ENCODE results near the gene PSMB5. TPM values are rescaled to one million over a fixed set of nuclear protein-coding genes. Genes with fewer than 3 reads are reported as not detected.

The PSMB5 gene
- total and polyA plus RNA-seq, 9 of the 15 experiments (the other 6 are each of a cell fraction or from before 2014, with no cell fraction given): 198 to 1,870 (median 269) TPM

GRCh38 chr14:23033251-23033727 lies 1.4 kb downstream of the PSMB5 start:
- Histone ChIP-seq H3K27me3 (ENCODE audit: control insufficient read depth in 2 of 2, insufficient read depth in 2 of 2, low read length in 2 of 2) (no peaks in the 10 kb centered on the region), H3K4me2 (ENCODE audit: insufficient read depth, low read length) (peak overlapping the region; percentile 97), H3K36me3 (ENCODE audit: control insufficient read depth, insufficient read depth, low read length) (peaks cover 48% of the 10 kb centered on the region), H3K9me3 (replicated peaks; ENCODE audit: control insufficient read depth, insufficient read depth, low read depth, low read length) (no peaks in the 10 kb centered on the region), H3K9ac (ENCODE audit: insufficient read depth in 1 of 2, low read depth in 2 of 2, low read length in 2 of 2) (peak overlapping the region; percentile 70 to 98), H2AFZ (ENCODE audit: low read depth, low read length) (no peak overlapping the region), H3K79me2 (ENCODE audit: control insufficient read depth, insufficient read depth, low read length) (peaks cover 51% of the 10 kb centered on the region), H3K27ac (ENCODE audit: extremely low read depth, low read depth, low read length) (peak overlapping the region; percentile 94), H3K4me3 (peak overlapping the region; percentile 78), H4K20me1 (replicated peaks; ENCODE audit: control insufficient read depth, insufficient read depth, low read length) (no peaks in the 10 kb centered on the region), H3K4me1 (replicated peaks in 1 of 2; ENCODE audit: control insufficient read depth in 2 of 2, insufficient read depth in 2 of 2, low read length in 2 of 2) (peaks cover 9 to 14% of the 10 kb centered on the region in 2 experiments; a peak in 4 of 5 replicates), H3K9me1 (ENCODE audit: control insufficient read depth, insufficient read depth, low read length) (no peaks in the 10 kb centered on the region)
- TF ChIP-seq ZNF740 (CRISPR knock-in tag; IDR thresholded peaks at IDR 0.05) (no peak), ZNF740 (tag; IDR thresholded peaks at IDR 0.05) (no peak), ZFX (CRISPR knock-in tag; IDR thresholded peaks at IDR 0.05) (no peak), ZBTB11 (CRISPR knock-in tag; IDR thresholded peaks at IDR 0.05) (no peak), ZNF146 (CRISPR knock-in tag; IDR thresholded peaks at IDR 0.05; ENCODE audit: unreplicated experiment) (no peak), GMEB1 (CRISPR knock-in tag; IDR thresholded peaks at IDR 0.05) (no peak), RAD21 (CRISPR knock-in tag; conservative IDR thresholded peaks at IDR 0.05 in 1 of 2, IDR thresholded peaks at IDR 0.05 in 1 of 2) (no peak), CBX2 (IDR thresholded peaks at IDR 0.05; ENCODE audit: insufficient read depth, low read length, poor library complexity, severe bottlenecking) (no peak), TFAM (CRISPR knock-in tag; conservative IDR thresholded peaks at IDR 0.05) (no peak), ZNF174 (CRISPR knock-in tag; IDR thresholded peaks at IDR 0.05) (no peak)
- TF ChIP-seq, protein P1, sequence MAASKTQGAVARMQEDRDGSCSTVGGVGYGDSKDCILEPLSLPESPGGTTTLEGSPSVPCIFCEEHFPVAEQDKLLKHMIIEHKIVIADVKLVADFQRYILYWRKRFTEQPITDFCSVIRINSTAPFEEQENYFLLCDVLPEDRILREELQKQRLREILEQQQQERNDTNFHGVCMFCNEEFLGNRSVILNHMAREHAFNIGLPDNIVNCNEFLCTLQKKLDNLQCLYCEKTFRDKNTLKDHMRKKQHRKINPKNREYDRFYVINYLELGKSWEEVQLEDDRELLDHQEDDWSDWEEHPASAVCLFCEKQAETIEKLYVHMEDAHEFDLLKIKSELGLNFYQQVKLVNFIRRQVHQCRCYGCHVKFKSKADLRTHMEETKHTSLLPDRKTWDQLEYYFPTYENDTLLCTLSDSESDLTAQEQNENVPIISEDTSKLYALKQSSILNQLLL (CRISPR knock-in tag; IDR thresholded peaks at IDR 0.05; ENCODE audit: borderline replicate concordance): no peak
- TF ChIP-seq, protein P2, sequence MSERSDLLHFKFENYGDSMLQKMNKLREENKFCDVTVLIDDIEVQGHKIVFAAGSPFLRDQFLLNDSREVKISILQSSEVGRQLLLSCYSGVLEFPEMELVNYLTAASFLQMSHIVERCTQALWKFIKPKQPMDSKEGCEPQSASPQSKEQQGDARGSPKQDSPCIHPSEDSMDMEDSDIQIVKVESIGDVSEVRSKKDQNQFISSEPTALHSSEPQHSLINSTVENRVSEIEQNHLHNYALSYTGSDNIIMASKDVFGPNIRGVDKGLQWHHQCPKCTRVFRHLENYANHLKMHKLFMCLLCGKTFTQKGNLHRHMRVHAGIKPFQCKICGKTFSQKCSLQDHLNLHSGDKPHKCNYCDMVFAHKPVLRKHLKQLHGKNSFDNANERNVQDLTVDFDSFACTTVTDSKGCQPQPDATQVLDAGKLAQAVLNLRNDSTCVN (CRISPR knock-in tag; IDR thresholded peaks at IDR 0.05): no peak
- FAIRE-seq (no peak), DNase-seq (ENCODE audit: extremely low read depth in 1 of 4, low spot score in 3 of 4) (peak in 2 of 4 experiments; percentile 40 to 42), ATAC-seq (no peak)
- ChIA-PET POLR2A (interaction anchor here (0.7 to 3.2 kb wide), 4 partner anchors 9 to 27 kb away, joined by 3 to 11 read pairs (median 4); no protein-coding TSS in a partner anchor), CTCF (ENCODE audit: low intra/inter-chr PET ratio) (no interaction called here)
- in situ Hi-C loops (cut with MboI) (no loop called here), intact Hi-C loops (cut with micrococcal nuclease) (no loop called here)
- no TSS peak for BruUV-seq (replicated peaks)
- WGBS (ENCODE audit: insufficient coverage, low coverage, missing lambda C conversion rate): 52% methylated on average over 10 of the region's 10 CpGs
